H9 (cell line): ENCODE results near the gene VSIR. TPM values are rescaled to one million over a fixed set of nuclear protein-coding genes. Genes with fewer than 3 reads are reported as not detected.

ENCODE experiments used
- DNase-seq: peaks from one replicate; pipeline ENCODE4 v3.0.0-alpha.2; 2017
- H2AFZ ChIP-seq: one replicate; pipeline ENCODE4 v1.6.1; 2013; ENCODE audit warnings: mild to moderate bottlenecking, low read length, control low read depth, moderate library complexity
- H2AK5ac ChIP-seq: 2 replicates; pipeline ENCODE4 v1.6.1; 2013; ENCODE audit warnings: low read length, control low read depth, mixed read lengths; ENCODE audit not compliant: insufficient read length
- H2BK120ac ChIP-seq: one replicate; pipeline ENCODE4 v1.6.1; 2013; ENCODE audit warnings: low read depth, mild to moderate bottlenecking, low read length, control low read depth, inconsistent platforms; ENCODE audit not compliant: poor library complexity, severe bottlenecking
- H2BK12ac ChIP-seq: 2 replicates; pipeline ENCODE4 v1.6.1; 2013; ENCODE audit warnings: low read length, control low read depth, mixed read lengths, low read depth; ENCODE audit not compliant: insufficient read length
- H2BK15ac ChIP-seq: 2 replicates; pipeline ENCODE4 v1.6.1; 2013; ENCODE audit warnings: low read depth, low read length, control low read depth
- H2BK20ac ChIP-seq: one replicate; pipeline ENCODE4 v1.6.1; 2013; ENCODE audit warnings: low read depth, mild to moderate bottlenecking, low read length, control low read depth, inconsistent platforms; ENCODE audit not compliant: poor library complexity, severe bottlenecking
- H2BK5ac ChIP-seq: 2 replicates; pipeline ENCODE4 v1.6.1; 2013; ENCODE audit warnings: low read length, control low read depth, mixed read lengths; ENCODE audit not compliant: insufficient read length
- H3K14ac ChIP-seq: 2 replicates; pipeline ENCODE4 v1.6.1; 2013; ENCODE audit warnings: low read length, control low read depth; ENCODE audit not compliant: insufficient read depth
- H3K18ac ChIP-seq: 2 replicates; pipeline ENCODE4 v1.6.1; 2013; ENCODE audit warnings: low read depth, mild to moderate bottlenecking, mixed read lengths, low read length, control low read depth; ENCODE audit not compliant: insufficient read length
- H3K23ac ChIP-seq: 2 replicates; pipeline ENCODE4 v1.6.1; 2013; ENCODE audit warnings: low read length, control low read depth, mixed read lengths, low read depth; ENCODE audit not compliant: insufficient read length
- H3K23me2 ChIP-seq: 2 replicates; pipeline ENCODE4 v1.6.1; 2013; ENCODE audit warnings: low read depth, mild to moderate bottlenecking, mixed read lengths, low read length, control low read depth; ENCODE audit not compliant: insufficient read length, poor library complexity, severe bottlenecking
- H3K27ac ChIP-seq: 2 replicates; pipeline ENCODE4 v1.5.1; 2013; ENCODE audit warnings: low read length, control low read depth, mixed read lengths, low read depth; ENCODE audit not compliant: insufficient read length
- H3K27me3 ChIP-seq: 2 replicates; pipeline ENCODE4 v1.6.1; 2013; ENCODE audit warnings: low read length, control low read depth, inconsistent platforms; ENCODE audit not compliant: insufficient read depth
- H3K4ac ChIP-seq: 2 replicates; pipeline ENCODE4 v1.6.1; 2013; ENCODE audit warnings: low read depth, mild to moderate bottlenecking, control low read depth, inconsistent platforms, low read length, moderate library complexity
- H3K4me1 ChIP-seq: 2 replicates; pipeline ENCODE4 v1.6.1; 2013; ENCODE audit warnings: low read length, control low read depth, inconsistent platforms; ENCODE audit not compliant: insufficient read depth
- H3K4me2 ChIP-seq: 2 replicates; pipeline ENCODE4 v1.6.1; 2013; ENCODE audit warnings: low read length, control low read depth, mixed read lengths; ENCODE audit not compliant: insufficient read length, insufficient read depth
- H3K56ac ChIP-seq: 2 replicates; pipeline ENCODE4 v1.6.1; 2013; ENCODE audit warnings: low read depth, mild to moderate bottlenecking, mixed read lengths, low read length, control low read depth; ENCODE audit not compliant: insufficient read length
- H3K79me1 ChIP-seq: 2 replicates; pipeline ENCODE4 v1.6.1; 2013; ENCODE audit warnings: low read depth, mild to moderate bottlenecking, moderate library complexity, low read length, control low read depth, inconsistent platforms; ENCODE audit not compliant: insufficient read depth, poor library complexity, severe bottlenecking
- H3K79me2 ChIP-seq: 2 replicates; pipeline ENCODE4 v1.6.1; 2013; ENCODE audit warnings: low read length, control low read depth, inconsistent platforms; ENCODE audit not compliant: insufficient read depth
- H3K9ac ChIP-seq: 2 replicates; pipeline ENCODE4 v1.6.1; 2013; ENCODE audit warnings: low read length, control low read depth, mixed read lengths; ENCODE audit not compliant: insufficient read length; ENCODE audit errors: extremely low read depth
- H3K9me3 ChIP-seq: one replicate; pipeline ENCODE4 v1.6.1; 2013; ENCODE audit warnings: low read depth, low read length, inconsistent platforms; ENCODE audit not compliant: control insufficient read depth
- H3T11ph ChIP-seq: one replicate; pipeline ENCODE4 v1.6.1; 2013; ENCODE audit warnings: mild to moderate bottlenecking, low read length, control low read depth, inconsistent platforms
- H4K20me1 ChIP-seq: one replicate; pipeline ENCODE4 v1.6.1; 2013; ENCODE audit not compliant: control insufficient read depth, insufficient read length, insufficient read depth
- H4K5ac ChIP-seq: 2 replicates; pipeline ENCODE4 v1.6.1; 2013; ENCODE audit warnings: low read depth, mild to moderate bottlenecking, mixed read lengths, low read length, control low read depth; ENCODE audit not compliant: insufficient read length
- H4K8ac ChIP-seq: replicated peaks from 2 replicates; pipeline ENCODE4 v1.6.1; 2013; ENCODE audit warnings: low read length, control low read depth, mixed read lengths, low read depth; ENCODE audit not compliant: insufficient read length
- H4K91ac ChIP-seq: 2 replicates; pipeline ENCODE4 v1.6.1; 2013; ENCODE audit warnings: low read depth, mild to moderate bottlenecking, moderate library complexity, mixed read lengths, low read length, control low read depth; ENCODE audit not compliant: insufficient read length
- H3K27ac Mint-ChIP-seq, 3 experiments: 2 replicates in 2 of 3; 3 replicates in 1 of 3; pipeline ENCODE4 v1.8.0; 2020 to 2021; ENCODE audit warnings: mixed read lengths in 3 of 3, mild to moderate bottlenecking in 1 of 3, moderate library complexity in 1 of 3
- H3K27me3 Mint-ChIP-seq: 2 replicates; pipeline ENCODE4 v1.8.0; 2021; ENCODE audit warnings: low read depth, mild to moderate bottlenecking, moderate library complexity, mixed read lengths
- H3K36me3 Mint-ChIP-seq, 3 experiments: 2 replicates in 2 of 3; 3 replicates in 1 of 3; pipeline ENCODE4 v1.8.0; 2020 to 2021; ENCODE audit warnings: low read depth in 3 of 3, mixed read lengths in 3 of 3; ENCODE audit not compliant: insufficient read depth in 1 of 3
- H3K4me1 Mint-ChIP-seq, 2 experiments: 2 replicates each; pipeline ENCODE4 v1.8.0; 2020; ENCODE audit warnings: mixed read lengths in 2 of 2
- H3K4me3 Mint-ChIP-seq, 2 experiments: 2 replicates in 1 of 2; 3 replicates in 1 of 2; pipeline ENCODE4 v1.8.0; 2020 to 2021; ENCODE audit warnings: mild to moderate bottlenecking in 2 of 2, mixed read lengths in 2 of 2, moderate library complexity in 1 of 2
- H3K9me3 Mint-ChIP-seq, 2 experiments: 2 replicates in 1 of 2; 3 replicates in 1 of 2; pipeline ENCODE4 v1.8.0; 2020; ENCODE audit warnings: mild to moderate bottlenecking in 2 of 2, mixed read lengths in 2 of 2, moderate library complexity in 1 of 2
- WGBS: extraction: QIAGEN DNeasy Blood & Tissue Kit; methylation state at CpG from one replicate; pipeline ENCODE4 v1.1.7; 2013; ENCODE audit warnings: missing lambda C conversion rate, low lambda C conversion rate, mixed read lengths; ENCODE audit not compliant: insufficient read length; ENCODE audit errors: extremely low coverage; 5-methylcytosine and 5-hydroxymethylcytosine counted together
- total RNA-seq: library from RNA; stranded (reverse); gene quantifications from 2 replicates; pipeline ENCODE4 v1.2.1, GENCODE V29; 2021
- TF ChIP-seq, protein P1 (sequence below): fragments of 200-600 bp; sonication (generic); conservative IDR thresholded peaks from 3 replicates; pipeline ENCODE4 v1.8.0; 2021; ENCODE audit warnings: antibody characterized with exemption, mild to moderate bottlenecking

Gene VSIR
- total RNA-seq, 1 experiment from 2014 or later, result 0.11 TPM

DNA sequence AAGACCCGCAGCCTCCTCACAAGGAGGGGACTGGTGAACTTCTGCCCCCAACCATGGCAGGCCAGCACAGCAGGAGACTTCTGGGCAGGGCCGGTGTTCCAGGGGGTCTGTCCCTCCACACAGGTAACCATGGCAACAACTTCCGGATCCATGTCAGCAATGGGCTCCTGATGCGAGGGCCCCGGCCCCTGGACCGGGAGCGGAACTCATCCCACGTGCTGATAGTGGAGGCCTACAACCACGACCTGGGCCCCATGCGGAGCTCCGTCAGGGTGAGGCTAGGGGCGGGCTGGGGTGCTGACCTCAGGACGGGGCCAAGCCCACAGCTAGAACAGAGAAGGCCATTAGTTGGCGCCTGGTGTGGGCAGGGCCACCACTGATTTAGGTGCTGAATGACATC is 48.1 kb downstream of the VSIR start:
- Histone ChIP-seq H4K5ac (no peak overlapping the region), H2BK5ac (no peak overlapping the region), H3T11ph (no peak overlapping the region), H4K91ac (no peak overlapping the region), H3K9me3 (no peaks in the 10 kb centered on the region), H3K23me2 (no peaks in the 10 kb centered on the region), H3K79me1 (no peaks in the 10 kb centered on the region), H2BK120ac (no peak overlapping the region), H3K4me1 (no peaks in the 10 kb centered on the region), H3K27me3 (no peaks in the 10 kb centered on the region; the same call in 1 of the 2 replicates), H2BK12ac (no peak overlapping the region), H3K4me2 (no peak overlapping the region), H3K14ac (no peak overlapping the region), H2AK5ac (no peak overlapping the region), H3K79me2 (no peaks in the 10 kb centered on the region), H2BK15ac (no peak overlapping the region), H3K4ac (no peak overlapping the region), H3K23ac (no peak overlapping the region), H3K9ac (no peak overlapping the region), H3K56ac (no peak overlapping the region), H3K18ac (no peak overlapping the region), H4K8ac (no peak overlapping the region), H2BK20ac (no peak overlapping the region), H4K20me1 (no peaks in the 10 kb centered on the region), H3K27ac (no peak overlapping the region), H2AFZ (no peak overlapping the region)
- H3K9me3 Mint-ChIP-seq, result no peaks in the 10 kb centered on the region
- H3K4me3 Mint-ChIP-seq, result no peak overlapping the region
- TF ChIP-seq, protein P1, sequence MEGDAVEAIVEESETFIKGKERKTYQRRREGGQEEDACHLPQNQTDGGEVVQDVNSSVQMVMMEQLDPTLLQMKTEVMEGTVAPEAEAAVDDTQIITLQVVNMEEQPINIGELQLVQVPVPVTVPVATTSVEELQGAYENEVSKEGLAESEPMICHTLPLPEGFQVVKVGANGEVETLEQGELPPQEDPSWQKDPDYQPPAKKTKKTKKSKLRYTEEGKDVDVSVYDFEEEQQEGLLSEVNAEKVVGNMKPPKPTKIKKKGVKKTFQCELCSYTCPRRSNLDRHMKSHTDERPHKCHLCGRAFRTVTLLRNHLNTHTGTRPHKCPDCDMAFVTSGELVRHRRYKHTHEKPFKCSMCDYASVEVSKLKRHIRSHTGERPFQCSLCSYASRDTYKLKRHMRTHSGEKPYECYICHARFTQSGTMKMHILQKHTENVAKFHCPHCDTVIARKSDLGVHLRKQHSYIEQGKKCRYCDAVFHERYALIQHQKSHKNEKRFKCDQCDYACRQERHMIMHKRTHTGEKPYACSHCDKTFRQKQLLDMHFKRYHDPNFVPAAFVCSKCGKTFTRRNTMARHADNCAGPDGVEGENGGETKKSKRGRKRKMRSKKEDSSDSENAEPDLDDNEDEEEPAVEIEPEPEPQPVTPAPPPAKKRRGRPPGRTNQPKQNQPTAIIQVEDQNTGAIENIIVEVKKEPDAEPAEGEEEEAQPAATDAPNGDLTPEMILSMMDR, result no peak
- H3K36me3 Mint-ChIP-seq, result no peaks in the 10 kb centered on the region; a peak in 1 of 7 replicates
- H3K27ac Mint-ChIP-seq, result no peak overlapping the region
- DNase-seq, result no peak
- H3K27me3 Mint-ChIP-seq, result peaks cover 21% of the 10 kb centered on the region
- peaks cover 4 to 13% of the 10 kb centered on the region in 2 experiments; a peak in 3 of 4 replicates for H3K4me1 Mint-ChIP-seq
- WGBS, result no CpG with 5 or more reads among the region's 14 CpGs
